ENCODE measurements around the gene CHI3L1.

The CHI3L1 gene

GRCh38 chr1:203181586-203182386 lies 4.7 kb downstream of the CHI3L1 start:
- DNase-seq (ENCODE audit: low read depth in 2 of 2) = no peak

- DNase-seq (ENCODE audit: low read depth in 2 of 2) = no peak
Observed at GRCh38 chr1:203180611-203181330, 5.7 kb downstream of the CHI3L1 start.

GRCh38 chr1:203179667-203180005 lies 6.9 kb downstream of the CHI3L1 start:
- no peak for DNase-seq (ENCODE audit: low read depth in 2 of 2)

- DNase-seq (ENCODE audit: low read depth in 2 of 2) = no peak
Observed at GRCh38 chr1:203178821-203179666, 7.5 kb downstream of the CHI3L1 start.

GRCh38 chr1:203178083-203178482 lies 8.4 kb downstream of the CHI3L1 start:
- DNase-seq (ENCODE audit: low read depth in 2 of 2) = no peak

GRCh38 chr1:203177470-203178039 lies 8.9 kb downstream of the CHI3L1 start:
- no peak for DNase-seq (ENCODE audit: low read depth in 2 of 2)

- no peak for DNase-seq (ENCODE audit: low read depth in 2 of 2)
Observed at GRCh38 chr1:203177036-203177405, 9.5 kb downstream of the CHI3L1 start.

- DNase-seq (ENCODE audit: low read depth in 2 of 2) = no peak
Observed at GRCh38 chr1:203176273-203177035, 10.1 kb downstream of the CHI3L1 start.

- no peak for DNase-seq (ENCODE audit: low read depth in 2 of 2)
Observed at GRCh38 chr1:203175827-203176241, 10.7 kb downstream of the CHI3L1 start.

GRCh38 chr1:203175237-203175826 lies 11.2 kb downstream of the CHI3L1 start, which contains the start of gene MYBPH:
MYBPH (minus strand) TSS chr1:203175826; CDS start chr1:203175755, 71 bp downstream.
- DNase-seq (ENCODE audit: low read depth in 2 of 2) = no peak

- DNase-seq (ENCODE audit: low read depth in 2 of 2) = no peak
Observed at GRCh38 chr1:203174324-203174985, 12.0 kb downstream of the CHI3L1 start.

GRCh38 chr1:203173566-203173965 lies 12.9 kb downstream of the CHI3L1 start:
- no peak for DNase-seq (ENCODE audit: low read depth in 2 of 2)

- DNase-seq (ENCODE audit: low read depth in 2 of 2) = no peak
Observed at GRCh38 chr1:203173011-203173555, 13.4 kb downstream of the CHI3L1 start.

GRCh38 chr1:203172184-203173010 lies 14.1 kb downstream of the CHI3L1 start:
- DNase-seq (ENCODE audit: low read depth in 2 of 2) = no peak

- DNase-seq (ENCODE audit: low read depth in 2 of 2) = no peak
Observed at GRCh38 chr1:203171341-203172183, 14.9 kb downstream of the CHI3L1 start.

- DNase-seq (ENCODE audit: low read depth in 2 of 2) = no peak
Observed at GRCh38 chr1:203170625-203171330, 15.7 kb downstream of the CHI3L1 start.

- no peak for DNase-seq (ENCODE audit: low read depth in 2 of 2)
Observed at GRCh38 chr1:203169770-203170520, 16.6 kb downstream of the CHI3L1 start.

Measured in activated CD8-positive, alpha-beta memory T cell treated with anti-CD3 and anti-CD28 coated beads for 4 hours (primary cell).